Measurements from ENCODE around the gene DCTN2. TPM values are rescaled to one million over a fixed set of nuclear protein-coding genes. Genes with fewer than 3 reads are reported as not detected.

Gene DCTN2
- total RNA-seq, 1 donor from 2014 or later: 107 TPM

GRCh38 chr12:57550641-57551549 is 3.9 kb upstream of the DCTN2 start:
- Histone ChIP-seq H3K79me2 (ENCODE audit: insufficient read depth, low read length) (peaks cover 12% of the 10 kb centered on the region), H2AFZ (ENCODE audit: low read depth, low read length) (peak overlapping the region; percentile 50), H3K4me1 (ENCODE audit: insufficient read depth, low read length) (peaks cover 22% of the 10 kb centered on the region), H3K9ac (ENCODE audit: low read length) (peak overlapping the region; percentile 72), H3K4me2 (ENCODE audit: low read length) (peak overlapping the region; percentile 93), H3K36me3 (ENCODE audit: insufficient read depth, low read length) (no peaks in the 10 kb centered on the region), H3K9me3 (ENCODE audit: insufficient read depth, low read depth, low read length) (no peaks in the 10 kb centered on the region), H3K4me3 (ENCODE audit: insufficient read depth, low read depth, low read length) (peak overlapping the region; percentile 69), H3K27ac (ENCODE audit: low read depth, low read length) (no peak overlapping the region), H4K20me1 (ENCODE audit: insufficient read depth, low read length) (peaks cover 12% of the 10 kb centered on the region), H3K27me3 (ENCODE audit: insufficient read depth, low read length) (peaks cover 10% of the 10 kb centered on the region)
- peaks cover 31% of the 10 kb centered on the region for H3K4me1 Mint-ChIP-seq (ENCODE audit: low read depth, unreplicated experiment)
- peaks cover 6% of the 10 kb centered on the region for H3K36me3 Mint-ChIP-seq (ENCODE audit: low read depth, unreplicated experiment)
- DNase-seq (ENCODE audit: low read depth): no peak
- no peak for FAIRE-seq
- H3K4me3 Mint-ChIP-seq (ENCODE audit: unreplicated experiment): peak overlapping the region; percentile 86
- TF ChIP-seq, protein P1, sequence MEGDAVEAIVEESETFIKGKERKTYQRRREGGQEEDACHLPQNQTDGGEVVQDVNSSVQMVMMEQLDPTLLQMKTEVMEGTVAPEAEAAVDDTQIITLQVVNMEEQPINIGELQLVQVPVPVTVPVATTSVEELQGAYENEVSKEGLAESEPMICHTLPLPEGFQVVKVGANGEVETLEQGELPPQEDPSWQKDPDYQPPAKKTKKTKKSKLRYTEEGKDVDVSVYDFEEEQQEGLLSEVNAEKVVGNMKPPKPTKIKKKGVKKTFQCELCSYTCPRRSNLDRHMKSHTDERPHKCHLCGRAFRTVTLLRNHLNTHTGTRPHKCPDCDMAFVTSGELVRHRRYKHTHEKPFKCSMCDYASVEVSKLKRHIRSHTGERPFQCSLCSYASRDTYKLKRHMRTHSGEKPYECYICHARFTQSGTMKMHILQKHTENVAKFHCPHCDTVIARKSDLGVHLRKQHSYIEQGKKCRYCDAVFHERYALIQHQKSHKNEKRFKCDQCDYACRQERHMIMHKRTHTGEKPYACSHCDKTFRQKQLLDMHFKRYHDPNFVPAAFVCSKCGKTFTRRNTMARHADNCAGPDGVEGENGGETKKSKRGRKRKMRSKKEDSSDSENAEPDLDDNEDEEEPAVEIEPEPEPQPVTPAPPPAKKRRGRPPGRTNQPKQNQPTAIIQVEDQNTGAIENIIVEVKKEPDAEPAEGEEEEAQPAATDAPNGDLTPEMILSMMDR (IDR thresholded peaks at IDR 0.05; ENCODE audit: insufficient read depth, low read depth, low read length): no peak
- TF ChIP-seq EZH2 (IDR thresholded peaks at IDR 0.05; ENCODE audit: insufficient read depth, low read length): no peak
- H3K27me3 Mint-ChIP-seq (ENCODE audit: low read depth, unreplicated experiment): peaks cover 11% of the 10 kb centered on the region
- peaks cover 3% of the 10 kb centered on the region for H3K9me3 Mint-ChIP-seq (ENCODE audit: unreplicated experiment)
- H3K27ac Mint-ChIP-seq (ENCODE audit: unreplicated experiment): peak overlapping the region; percentile 31

DNA sequence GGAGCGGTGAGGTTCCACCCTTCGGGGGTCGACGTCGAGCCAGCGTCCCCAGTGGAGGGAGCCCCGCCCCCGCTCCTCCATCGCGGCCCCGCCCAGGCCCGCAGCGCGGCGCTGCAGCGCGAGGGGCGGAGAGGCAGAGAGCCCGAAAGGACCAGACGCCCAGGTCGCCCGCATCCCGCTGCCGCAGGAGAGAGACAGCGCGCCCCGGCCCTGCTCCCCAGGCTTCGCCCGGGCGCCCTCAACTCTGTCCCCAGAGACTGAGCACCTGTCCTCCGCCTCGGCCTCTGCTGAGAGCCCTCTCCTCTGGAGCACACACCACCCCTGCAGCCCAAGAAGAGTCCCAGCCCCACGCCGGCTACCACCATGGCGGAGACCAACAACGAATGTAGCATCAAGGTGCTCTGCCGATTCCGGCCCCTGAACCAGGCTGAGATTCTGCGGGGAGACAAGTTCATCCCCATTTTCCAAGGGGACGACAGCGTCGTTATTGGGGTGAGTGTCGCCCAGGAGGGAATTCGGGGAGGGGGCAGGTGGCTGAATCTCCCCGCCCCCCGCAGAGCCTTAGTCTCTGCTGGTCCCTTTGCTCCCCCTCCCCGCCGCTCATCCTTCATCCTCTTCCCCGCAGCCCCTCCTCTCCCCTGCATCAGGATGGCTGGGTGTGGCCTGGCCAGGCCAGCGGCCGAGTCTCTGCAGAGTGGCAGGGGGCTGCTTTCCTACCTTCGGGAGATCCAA is 3.1 kb upstream of the DCTN2 start, which contains the start of gene KIF5A:
KIF5A (plus strand) TSS at position 136 of the 732 bp plus-strand sequence; CDS start at position 364, 228 bp downstream.
- Mint-ChIP-seq H3K9me3 (ENCODE audit: unreplicated experiment) (peaks cover 3% of the 10 kb centered on the region), H3K4me3 (ENCODE audit: unreplicated experiment) (peak within 1 kb of the TSS; percentile 86), H3K4me1 (ENCODE audit: low read depth, unreplicated experiment) (peaks cover 37% of the 10 kb centered on the region), H3K27ac (ENCODE audit: unreplicated experiment) (no peak within 1 kb of the TSS), H3K27me3 (ENCODE audit: low read depth, unreplicated experiment) (peaks cover 11% of the 10 kb centered on the region), H3K36me3 (ENCODE audit: low read depth, unreplicated experiment) (peaks cover 11% of the 10 kb centered on the region)
- peak within 1 kb of the TSS; percentile 82 for H2AFZ ChIP-seq (ENCODE audit: low read depth, low read length)
- H3K9ac ChIP-seq (ENCODE audit: low read length): peak within 1 kb of the TSS; percentile 72
- H3K27me3 ChIP-seq (ENCODE audit: insufficient read depth, low read length): peaks cover 10% of the 10 kb centered on the region
- peak within 1 kb of the TSS; percentile 69 for H3K4me3 ChIP-seq (ENCODE audit: insufficient read depth, low read depth, low read length)
- no peaks in the 10 kb centered on the region for H3K9me3 ChIP-seq (ENCODE audit: insufficient read depth, low read depth, low read length)
- peaks cover 3% of the 10 kb centered on the region for H3K36me3 ChIP-seq (ENCODE audit: insufficient read depth, low read length)
- peak; percentile 68 for TF ChIP-seq EZH2 (IDR thresholded peaks at IDR 0.05; ENCODE audit: insufficient read depth, low read length)
- TF ChIP-seq, protein P1 (IDR thresholded peaks at IDR 0.05; ENCODE audit: insufficient read depth, low read depth, low read length): no peak
- H3K4me2 ChIP-seq (ENCODE audit: low read length): peak within 1 kb of the TSS; percentile 93
- no peak within 1 kb of the TSS for H3K27ac ChIP-seq (ENCODE audit: low read depth, low read length)
- no peak for FAIRE-seq
- H4K20me1 ChIP-seq (ENCODE audit: insufficient read depth, low read length): peaks cover 20% of the 10 kb centered on the region
- peaks cover 29% of the 10 kb centered on the region for H3K4me1 ChIP-seq (ENCODE audit: insufficient read depth, low read length)
- no peak for DNase-seq (ENCODE audit: low read depth)
- peaks cover 20% of the 10 kb centered on the region for H3K79me2 ChIP-seq (ENCODE audit: insufficient read depth, low read length)

Measured in astrocyte (in vitro differentiated cells and primary cell).